Lung microvascular endothelial cell (primary cell): ENCODE results near the gene SH2D3C. TPM values are rescaled to one million over a fixed set of nuclear protein-coding genes. Genes with fewer than 3 reads are reported as not detected.

Experiments
- DNase-seq, 2 donors: peaks; one replicate each; pipeline versions ENCODE4 v3.0.0 to v3.0.0-alpha.2; 2010; ENCODE audit warnings: low read depth in 2 of 2
- total RNA-seq: library from RNA; depleted of rRNA; stranded (reverse); fragments of >200 nt; gene quantifications from 2 replicates; pipeline ENCODE4 v1.2.1, GENCODE V29; 2014

Gene SH2D3C
- total RNA-seq: 56.2 and 72.6 TPM in 2 replicates

- DNase-seq: no peak
Measured at GRCh38 chr9:127778280-127779135, at the start of gene SH2D3C. Gene SH2D3C (minus strand): TSS chr9:127778666. CDS start chr9:127778627, 39 bp downstream.

GRCh38 chr9:127826253-127826913 lies 47.9 kb upstream of the SH2D3C start:
- DNase-seq: peak in 1 of 2 donors; percentile 22

- DNase-seq: peak; percentile 41 to 58
Measured at GRCh38 chr9:127825319-127826051, 47.0 kb upstream of the SH2D3C start.

- no peak for DNase-seq
Measured at GRCh38 chr9:127822108-127822507, 43.6 kb upstream of the SH2D3C start.

GRCh38 chr9:127818574-127818973 lies 40.1 kb upstream of the SH2D3C start:
- DNase-seq: no peak

- no peak for DNase-seq
Measured at GRCh38 chr9:127817881-127818434, 39.5 kb upstream of the SH2D3C start.

- DNase-seq: no peak
Measured at GRCh38 chr9:127816728-127817127, 38.3 kb upstream of the SH2D3C start.

- no peak for DNase-seq
Measured at GRCh38 chr9:127816362-127816725, 37.9 kb upstream of the SH2D3C start.

- no peak for DNase-seq
Measured at GRCh38 chr9:127815512-127816361, 37.3 kb upstream of the SH2D3C start.

- DNase-seq: no peak
Measured at GRCh38 chr9:127814619-127815511, 36.4 kb upstream of the SH2D3C start.

GRCh38 chr9:127813686-127814226 lies 35.3 kb upstream of the SH2D3C start:
- DNase-seq: peak; percentile 67 to 74

- no peak for DNase-seq
Measured at GRCh38 chr9:127812936-127813675, 34.6 kb upstream of the SH2D3C start.

- DNase-seq: no peak
Measured at GRCh38 chr9:127812011-127812410, 33.5 kb upstream of the SH2D3C start.

GRCh38 chr9:127810378-127811187 lies 32.1 kb upstream of the SH2D3C start:
- DNase-seq: no peak

- no peak for DNase-seq
Measured at GRCh38 chr9:127809540-127810377, 31.3 kb upstream of the SH2D3C start.

- no peak for DNase-seq
Measured at GRCh38 chr9:127809002-127809539, 30.6 kb upstream of the SH2D3C start.
